NCI-H226 (cell line): ENCODE data around the gene HSD17B2.
A peak's percentile ranks its signal among the peaks of the same experiment; 100 is the strongest.
"Not testable (repeated sequence)": the region's sequence is repeated elsewhere in the genome, so short reads cannot be mapped to it uniquely, and the experiment has no call there.

Source experiments
- DNase-seq: peaks from one replicate; pipeline ENCODE4 v3.0.0-alpha.2; 2015

HSD17B2 gene

DNA sequence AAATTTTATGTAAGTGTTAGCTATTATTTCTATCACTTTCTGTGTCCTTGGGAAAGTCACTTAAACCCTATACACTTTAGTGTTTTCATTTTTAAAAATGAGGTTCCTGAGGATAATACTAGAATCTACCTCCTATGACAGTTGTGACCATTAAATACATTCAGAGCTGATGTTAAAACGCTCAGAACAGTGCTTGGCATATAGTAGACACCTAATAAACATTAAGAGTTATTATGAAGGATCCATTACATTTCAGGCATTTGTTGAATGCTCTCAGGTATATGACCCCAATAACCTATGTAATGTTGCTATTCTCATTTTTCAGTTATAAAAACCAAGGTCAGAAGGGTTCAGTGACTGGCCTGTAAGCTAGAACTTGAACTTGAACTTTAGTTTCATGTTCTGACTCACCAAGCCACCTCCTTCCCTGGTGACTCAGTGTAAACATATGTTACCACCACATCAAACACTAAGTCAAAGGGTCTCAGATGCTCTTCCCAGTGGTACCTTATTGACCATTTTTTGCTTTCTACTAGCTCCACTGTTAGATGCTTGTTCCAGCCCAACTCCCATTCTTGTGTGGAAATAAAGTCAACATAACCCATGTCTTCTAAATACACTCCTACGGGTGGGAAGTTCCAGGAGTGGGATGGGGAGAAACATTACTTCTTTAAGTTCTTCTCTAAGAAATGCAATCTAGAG lies 47.6 kb downstream of the HSD17B2 start:
- DNase-seq: peak; percentile 35

DNA sequence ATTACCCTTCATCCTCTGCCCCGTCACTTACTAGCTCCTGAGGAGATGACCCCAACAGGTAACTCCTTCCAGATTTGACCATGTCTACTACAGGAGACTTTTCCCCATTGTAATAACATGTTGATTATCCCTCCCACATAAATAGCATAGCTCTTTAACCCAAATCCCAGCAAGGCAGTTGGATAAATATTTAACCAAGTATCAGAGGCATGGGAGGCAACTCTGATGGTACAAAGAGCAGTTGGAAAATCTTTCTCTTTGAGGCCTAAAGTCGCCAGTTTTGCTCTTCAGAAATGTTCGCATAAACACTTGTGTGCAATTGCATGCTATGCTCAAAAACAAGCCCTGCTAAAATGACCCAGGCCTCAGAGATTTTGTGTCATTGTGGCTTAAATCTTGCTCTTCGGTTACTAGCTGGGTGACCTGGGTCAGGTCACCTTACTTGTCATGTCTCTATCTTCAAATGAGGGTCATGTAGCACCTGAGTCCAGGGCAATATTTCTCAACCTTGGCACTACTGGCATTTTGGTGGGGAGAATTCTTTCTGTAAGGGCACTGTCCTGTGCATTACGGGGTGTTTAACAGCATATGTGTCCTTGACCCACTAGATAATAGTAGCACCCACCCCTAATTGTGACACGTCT lies 48.8 kb downstream of the HSD17B2 start:
- no peak for DNase-seq

DNA sequence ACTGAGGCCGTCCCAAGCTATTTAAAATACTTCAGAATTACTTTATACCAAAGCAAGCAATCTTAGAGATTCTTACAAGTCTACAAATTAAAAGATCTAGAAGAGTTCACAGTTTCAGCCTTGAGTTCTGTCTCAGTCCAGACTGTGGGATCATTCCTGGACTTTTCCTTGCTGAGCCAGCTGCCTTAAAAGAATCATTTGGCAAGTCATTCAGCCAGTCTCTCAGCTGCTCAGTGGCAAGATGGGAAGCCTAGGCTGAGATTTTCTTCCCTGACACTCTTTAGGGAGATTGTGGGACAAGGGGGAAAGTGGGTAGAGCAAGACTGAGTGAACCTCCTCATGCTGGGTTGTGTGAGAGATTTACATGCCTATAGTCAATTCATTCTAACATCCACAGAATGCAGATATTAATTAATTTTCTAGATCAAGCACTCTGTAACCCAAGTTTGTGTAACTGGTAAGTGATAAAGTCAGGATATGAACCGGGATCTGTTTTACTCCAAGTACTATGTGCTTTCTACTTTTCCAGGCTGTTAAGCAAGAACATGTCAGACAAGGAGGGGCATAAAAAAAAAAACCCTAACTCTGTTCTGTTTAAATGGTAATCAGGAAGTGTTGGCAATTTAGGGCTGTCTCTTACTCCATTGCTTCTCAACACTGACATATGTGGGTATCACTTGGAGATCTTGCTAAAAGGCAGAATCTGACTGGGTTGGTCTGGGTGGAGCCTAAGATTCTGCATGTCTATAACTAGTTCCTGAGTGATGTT lies 50.1 kb downstream of the HSD17B2 start:
- no peak for DNase-seq

DNA sequence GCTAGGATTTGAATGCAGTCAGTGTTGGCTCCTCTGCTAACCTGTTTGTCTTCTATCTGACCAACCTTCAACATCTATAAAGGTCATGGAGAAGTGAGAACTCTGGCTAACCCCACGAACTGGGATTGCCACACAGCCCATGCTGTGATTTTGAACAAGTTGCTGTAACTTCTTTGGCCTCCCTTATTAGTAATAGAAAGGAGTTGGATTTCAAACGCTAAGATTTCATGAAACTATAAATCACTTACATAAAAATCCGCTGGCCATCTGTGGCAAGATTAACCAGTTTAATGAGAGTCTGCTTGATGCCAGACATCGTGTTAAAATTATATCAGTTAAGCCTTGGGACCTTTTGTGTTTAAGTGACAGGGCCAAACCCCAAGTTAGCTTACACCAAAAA lies 53.4 kb downstream of the HSD17B2 start:
- no peak for DNase-seq

DNA sequence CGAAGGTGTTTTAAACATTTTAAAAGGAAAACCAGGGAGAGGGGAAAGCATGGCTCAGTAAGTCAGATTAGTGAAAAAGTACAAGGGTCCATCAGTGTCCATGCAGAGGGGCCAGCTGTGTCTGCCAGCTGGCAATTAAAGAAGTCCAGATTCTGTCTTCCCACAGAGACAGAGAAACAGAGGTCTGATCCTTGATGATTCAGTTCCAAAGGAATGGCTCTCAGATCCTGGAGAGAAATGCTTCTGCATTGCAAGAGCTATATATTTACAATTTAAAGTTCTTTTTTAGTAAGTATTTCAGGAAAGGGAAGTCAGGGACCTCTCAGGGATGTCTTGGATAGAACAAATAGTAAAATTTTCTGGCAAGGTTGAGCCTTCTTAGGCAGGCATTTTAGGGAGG lies 56.2 kb downstream of the HSD17B2 start:
- DNase-seq: peak; percentile 67

DNA sequence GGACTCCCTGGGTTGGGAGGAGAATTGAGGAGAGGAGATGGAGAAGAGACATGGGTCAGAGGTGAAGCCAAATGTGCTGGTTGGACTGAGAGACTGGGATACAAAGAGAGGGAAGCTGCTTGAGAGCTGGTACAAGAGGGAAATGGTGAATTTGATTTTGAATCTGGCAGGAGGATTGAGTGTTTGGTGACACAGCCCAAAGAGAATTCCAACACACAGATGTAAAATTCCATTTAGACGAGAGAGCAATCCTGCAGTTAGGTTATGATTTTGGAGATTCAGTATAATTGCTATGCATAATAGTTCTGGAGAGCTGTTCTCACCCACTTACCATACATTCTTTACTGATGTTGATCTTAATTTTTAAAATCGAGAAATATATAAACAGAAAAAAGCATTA lies 57.7 kb downstream of the HSD17B2 start:
- peak; percentile 36 for DNase-seq

DNA sequence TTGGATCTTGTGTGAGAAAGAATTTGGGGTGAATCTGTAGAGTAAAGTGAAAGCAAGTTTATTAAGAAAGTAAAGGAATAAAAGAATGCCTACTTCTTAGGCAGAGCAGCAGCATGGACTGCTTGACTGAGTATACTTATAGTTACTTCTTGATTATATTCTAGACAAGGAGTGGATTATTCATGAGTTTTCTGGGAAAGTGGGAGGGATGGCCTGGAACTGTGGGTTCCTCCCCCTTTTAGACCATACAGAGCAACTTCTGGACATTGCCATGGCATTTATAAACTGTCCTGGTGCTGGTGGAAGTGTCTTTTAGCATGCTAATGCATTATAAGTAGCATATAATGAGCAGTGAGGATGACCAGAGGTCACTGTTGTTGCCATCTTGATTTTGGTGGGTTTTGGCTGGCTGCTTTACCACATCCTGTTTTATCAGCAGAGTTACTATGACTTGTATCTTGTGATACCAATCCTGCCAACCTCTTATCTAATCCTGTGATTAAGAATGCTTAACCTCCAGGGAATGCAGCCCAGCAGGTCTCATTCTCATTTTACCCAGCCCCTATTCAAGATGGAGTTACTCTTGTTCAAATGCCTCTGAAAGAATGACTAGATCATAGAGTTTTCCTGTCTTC lies 58.7 kb downstream of the HSD17B2 start:
- DNase-seq: peak; percentile 72

DNA sequence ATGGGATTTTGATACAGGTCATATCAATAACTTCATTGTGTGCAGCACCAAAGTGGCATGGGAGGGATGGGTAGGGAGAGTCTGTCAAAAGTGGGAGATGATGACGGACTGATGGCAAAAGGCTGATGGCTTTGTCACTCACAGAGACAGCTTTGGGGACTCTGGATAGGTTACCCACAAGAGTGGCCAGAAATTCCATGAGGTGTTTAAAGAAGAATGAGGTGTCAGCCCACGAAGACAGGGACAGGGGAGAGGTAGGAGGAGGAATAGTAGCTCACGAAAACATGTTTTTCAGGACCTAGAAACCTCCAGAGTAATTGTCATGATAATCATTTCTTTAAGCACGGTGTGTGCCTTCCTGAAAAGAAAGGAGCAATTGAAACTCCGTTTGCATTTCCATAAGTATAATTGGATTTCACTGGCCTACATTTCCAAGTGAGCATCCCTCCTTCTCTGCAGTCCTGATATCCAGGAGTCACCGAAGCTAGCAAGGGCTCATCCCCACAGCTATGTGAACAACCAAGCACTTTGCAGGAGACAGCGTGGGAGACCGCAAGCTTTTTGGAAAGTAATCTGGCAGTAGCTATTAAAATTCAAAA lies 60.0 kb downstream of the HSD17B2 start:
- no peak for DNase-seq

DNA sequence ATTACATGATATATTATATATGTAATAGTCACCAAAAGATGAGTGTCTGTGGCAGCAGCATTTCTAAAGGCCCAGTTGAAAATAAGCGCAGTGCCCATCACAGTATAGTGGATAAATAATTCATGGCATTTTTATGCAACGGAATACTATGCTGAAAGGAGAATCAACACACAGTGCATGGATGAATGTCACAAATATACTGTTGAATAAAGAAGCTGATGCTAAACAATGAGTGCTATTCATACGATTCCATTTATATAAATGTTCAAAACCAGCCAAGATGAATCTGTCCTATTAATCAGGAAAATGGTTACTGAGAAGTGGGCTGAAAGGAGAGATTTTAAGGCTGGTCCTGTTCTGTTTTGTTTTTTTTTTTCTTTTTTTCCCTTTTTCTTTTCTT lies 61.6 kb downstream of the HSD17B2 start:
- DNase-seq: no peak

DNA sequence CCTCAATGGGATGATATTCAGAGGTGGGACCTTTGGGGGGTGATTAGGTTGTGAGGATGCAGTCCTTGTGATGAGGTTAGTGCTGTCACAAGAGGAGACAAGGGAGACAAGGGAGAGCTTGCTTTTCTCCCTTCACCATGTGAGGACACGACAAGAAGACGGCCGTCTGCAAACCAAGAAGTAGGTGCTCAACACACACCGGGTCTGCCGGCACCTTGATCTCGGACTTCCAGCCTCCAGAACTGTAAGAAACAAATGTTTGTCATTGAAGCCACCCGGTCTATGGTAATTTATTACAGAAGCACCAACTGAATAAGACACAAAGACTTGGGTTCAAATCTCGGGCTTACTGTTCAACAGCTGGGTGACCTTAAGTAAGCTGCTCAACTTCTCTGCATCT lies 70.1 kb downstream of the HSD17B2 start:
- no peak for DNase-seq

DNA sequence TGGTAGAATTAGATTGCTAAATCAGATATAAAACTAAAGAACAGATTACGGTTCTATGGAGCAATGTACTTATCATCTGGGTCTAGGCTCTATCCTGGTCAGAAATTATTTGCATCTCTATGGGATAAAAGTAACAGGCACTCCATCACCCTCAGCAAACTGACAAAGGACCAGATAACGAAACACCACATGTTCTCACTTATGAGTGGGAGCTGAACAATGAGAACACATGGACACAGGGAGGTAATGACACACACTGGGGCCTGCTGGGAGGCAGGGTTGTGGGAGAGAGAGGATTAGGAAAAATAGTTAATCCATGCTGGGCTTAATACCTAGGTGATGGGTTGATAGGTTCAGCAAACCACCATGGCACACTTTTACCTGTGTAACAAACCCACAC lies 73.0 kb downstream of the HSD17B2 start:
- no peak for DNase-seq

DNA sequence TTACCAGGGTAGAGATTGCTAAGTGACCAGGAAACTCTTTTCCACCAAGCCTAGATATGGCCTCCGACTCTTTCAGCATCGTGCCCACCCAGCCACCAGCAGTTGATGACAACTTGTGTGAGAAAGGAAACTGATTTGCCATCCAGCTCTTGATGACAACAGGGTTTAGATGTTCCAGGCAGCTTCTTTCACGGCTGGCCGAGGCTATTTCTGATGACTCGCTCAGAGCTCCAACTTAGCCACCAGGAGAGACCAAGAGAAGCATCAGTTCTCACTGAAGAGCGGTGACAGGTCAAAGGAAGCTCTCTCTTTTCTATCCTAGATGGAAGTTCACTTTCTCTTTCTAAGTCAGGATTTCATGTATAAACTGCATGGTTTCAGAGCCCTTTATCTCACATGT lies 73.7 kb downstream of the HSD17B2 start:
- DNase-seq: no peak

DNA sequence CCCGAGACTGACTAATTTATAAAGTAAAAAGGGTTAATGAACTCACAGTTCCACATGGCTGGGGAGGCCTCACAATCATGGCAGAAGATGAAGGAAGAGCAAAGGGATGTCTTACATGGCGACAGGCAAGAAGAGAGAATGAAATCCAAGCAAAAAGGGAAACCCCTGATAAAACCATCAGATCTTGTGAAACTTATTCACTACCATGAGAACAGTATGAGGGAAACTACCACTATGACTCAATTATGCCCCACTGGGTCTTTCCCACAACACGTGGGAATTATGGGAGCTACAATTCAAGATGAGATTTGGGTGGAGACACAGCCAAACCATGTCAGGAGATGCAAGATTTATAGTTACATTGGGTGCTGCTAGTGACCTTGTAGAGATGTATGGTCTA lies 74.2 kb downstream of the HSD17B2 start:
- not testable (repeated sequence) for DNase-seq

DNA sequence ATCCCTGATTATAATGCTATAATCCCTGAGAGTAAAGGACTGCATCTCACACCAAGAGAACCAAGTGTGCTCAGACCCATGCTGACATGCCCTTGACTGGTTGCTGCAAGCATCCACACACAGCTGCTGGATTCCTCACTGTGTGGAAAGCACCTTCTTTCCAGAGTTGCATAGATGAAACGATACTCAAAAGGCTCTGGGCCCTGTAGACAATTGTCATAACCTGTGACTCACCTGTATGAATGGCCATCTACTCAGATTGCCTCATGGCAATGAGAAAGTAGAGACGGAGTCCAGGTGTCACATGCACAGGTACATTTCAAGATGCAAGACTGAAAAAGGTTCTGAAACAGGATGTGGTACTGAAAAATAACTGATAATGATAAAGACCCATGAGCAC lies 76.9 kb downstream of the HSD17B2 start:
- DNase-seq: no peak

DNA sequence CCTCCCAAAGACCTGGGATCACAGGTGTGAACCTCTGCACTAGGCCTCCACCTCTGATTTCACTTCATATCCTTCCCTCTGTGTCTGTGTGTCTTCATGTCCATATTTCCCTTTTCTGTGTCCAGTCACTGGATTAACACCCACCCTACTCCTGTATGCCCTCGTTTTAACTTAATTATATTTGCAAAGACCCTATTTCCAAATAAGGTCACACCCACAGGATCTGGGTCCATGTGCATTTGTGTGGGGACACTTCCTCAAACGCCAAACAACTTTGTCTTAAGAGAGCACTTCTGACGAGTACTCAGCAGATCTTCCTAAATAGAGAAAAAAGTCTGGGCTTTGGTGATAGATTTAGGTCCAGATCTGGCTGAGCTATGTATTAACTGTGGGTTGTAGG lies 78.7 kb downstream of the HSD17B2 start:
- DNase-seq: no peak

DNA sequence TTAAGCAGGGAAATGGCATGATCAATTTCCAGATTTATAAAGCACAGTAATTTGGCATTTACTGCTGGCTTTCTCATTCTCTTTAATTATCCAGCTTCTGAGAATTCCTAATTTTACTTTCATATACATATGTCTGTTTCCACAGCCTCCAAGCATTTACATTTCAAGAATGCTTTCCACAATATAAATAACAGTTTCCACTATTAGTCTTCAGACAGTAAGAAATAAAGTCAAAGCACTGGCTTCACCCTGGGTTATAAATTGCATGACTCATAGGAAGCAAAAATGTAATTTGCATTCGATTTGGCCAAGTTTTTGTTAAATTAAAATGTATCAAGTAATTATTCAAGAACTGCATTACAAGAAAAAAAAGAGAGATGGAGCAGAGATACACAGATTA lies 81.5 kb downstream of the HSD17B2 start:
- DNase-seq: no peak

DNA sequence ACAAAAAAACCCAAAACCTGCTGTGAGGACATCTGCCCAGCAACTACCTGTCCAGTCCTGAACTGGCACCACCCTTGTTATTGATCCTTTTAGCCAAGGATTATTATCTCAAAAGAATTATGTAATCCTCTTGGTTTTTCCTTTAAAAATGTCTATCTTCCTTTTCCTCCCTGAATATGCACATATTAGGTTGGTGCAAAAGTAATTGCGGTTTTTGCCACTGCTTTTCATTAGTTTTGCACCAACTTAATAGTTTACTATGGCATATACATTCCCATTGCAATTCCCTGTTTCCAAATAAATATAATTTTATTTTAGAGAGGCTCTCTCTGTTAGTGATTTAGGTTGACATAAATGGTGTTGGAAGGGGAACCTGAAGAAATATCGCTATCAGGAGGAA lies 83.7 kb downstream of the HSD17B2 start:
- no peak for DNase-seq

DNA sequence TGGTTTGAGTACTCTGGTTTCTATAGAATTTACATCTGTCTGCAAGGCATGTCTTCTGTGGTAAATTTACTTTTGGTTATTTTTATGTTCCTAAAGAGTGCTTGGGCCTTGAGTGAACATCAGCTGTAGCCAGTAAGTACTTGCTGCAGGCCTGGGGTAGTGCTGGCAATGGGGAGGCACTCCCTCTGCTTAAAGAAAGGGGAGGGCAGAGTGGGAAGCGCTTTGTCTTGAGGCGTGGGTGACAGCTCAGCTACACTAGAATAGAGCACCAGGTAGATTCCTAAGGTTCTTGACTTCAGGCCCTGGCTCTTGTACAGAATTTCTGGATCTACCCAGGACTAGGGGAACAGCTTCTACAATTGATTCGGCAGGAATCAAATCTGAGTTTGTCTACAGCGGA lies 84.4 kb downstream of the HSD17B2 start:
- DNase-seq: no peak

DNA sequence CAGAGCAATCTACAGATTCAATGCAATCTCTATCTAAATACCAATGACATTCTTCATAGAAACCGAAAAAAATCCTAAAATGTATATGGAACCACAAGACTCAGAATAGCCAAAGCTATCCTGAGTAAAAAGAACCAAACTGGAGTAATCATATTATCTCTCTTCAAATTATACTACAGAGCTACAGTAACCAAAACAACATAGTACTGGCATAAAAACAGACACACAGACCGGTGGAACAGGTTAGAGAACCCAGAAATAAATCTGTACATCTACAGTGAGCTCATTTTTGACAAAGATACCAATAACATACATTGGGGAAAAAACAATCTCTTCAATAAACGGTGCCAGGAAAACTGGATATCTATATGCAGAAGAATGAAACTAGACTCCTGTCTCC lies 89.6 kb downstream of the HSD17B2 start:
- DNase-seq: no peak

DNA sequence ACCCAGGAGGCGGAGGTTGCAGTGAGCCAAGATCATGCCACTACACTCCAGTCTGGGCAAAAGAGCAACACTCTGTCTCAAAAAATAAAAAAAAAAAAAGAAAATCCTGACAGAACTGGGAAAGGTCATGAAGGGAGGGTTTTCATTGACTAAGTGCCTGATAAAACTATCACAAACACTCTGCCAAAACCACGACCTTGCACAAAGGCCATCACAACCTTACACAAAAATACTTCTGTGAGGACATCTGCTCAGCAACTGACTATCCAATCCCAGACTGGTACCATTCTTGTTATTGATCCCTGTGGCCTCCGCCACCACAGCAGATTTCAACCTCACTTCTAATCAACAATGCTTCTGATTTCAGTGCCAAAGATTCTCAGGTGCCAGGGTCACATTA lies 94.8 kb downstream of the HSD17B2 start:
- no peak for DNase-seq

DNA sequence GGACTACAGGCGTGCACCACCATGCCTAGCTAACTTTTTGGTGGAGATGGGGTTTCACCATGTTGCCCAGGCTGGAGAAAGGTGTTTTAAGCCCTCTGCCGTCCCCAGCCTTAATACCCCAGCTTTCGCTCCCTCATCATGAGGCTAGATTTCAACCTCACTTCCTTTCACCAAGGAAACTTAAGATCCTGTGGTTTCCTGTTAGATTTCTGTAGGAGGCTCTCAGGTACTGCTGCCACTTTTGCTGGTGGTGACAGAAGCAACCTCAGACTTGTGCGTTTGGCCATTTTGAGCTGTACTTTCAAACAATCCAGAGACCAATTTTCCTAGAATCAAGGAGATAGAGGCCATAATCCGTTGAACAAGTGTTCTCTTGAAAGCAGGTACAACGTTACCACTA lies 98.7 kb downstream of the HSD17B2 start:
- DNase-seq: no peak

DNA sequence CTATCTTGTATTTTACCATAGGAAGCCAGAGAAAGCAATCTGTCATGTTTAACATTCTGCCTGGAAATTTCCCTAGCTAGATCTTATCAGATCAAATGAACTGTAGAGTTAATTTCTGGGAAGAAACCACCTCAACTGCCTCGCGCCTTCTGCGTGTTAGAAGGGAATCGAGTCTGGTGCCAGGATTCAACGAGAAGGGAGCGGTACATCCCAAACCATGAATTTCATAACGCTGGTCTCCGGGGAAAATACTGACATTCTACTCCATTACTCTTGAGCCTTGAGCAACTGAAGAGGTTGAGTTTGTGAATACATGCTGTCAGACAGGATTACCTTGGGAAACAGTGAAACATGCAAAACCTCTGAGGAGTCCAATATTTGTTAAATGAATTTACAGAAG lies 99.8 kb downstream of the HSD17B2 start:
- no peak for DNase-seq

DNA sequence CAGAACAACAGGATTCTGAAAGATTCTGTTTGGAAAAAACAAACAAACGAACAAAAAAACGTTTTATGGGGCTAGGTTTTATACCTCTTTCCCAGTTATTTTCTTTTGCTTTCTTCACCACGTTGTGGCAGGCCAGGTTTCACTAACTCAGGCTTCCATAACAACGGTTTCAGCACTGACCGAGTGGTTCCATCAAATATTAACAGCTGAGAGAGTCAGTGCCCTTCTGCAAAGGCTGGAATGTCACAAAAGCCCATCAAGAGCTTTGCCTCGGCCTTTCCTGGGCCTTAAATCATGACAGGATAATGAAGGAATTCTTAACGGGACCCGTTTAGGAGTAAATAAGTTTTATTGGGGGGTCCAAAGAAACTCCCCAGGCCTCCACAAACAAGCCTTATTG lies 100.8 kb downstream of the HSD17B2 start:
- no peak for DNase-seq
